ENCODE data around the gene GDPD5. TPM values are rescaled to one million over a fixed set of nuclear protein-coding genes. Genes with fewer than 3 reads are reported as not detected.
A peak's percentile ranks its signal among the peaks of the same experiment; 100 is the strongest.

The GDPD5 gene
- total and polyA plus RNA-seq, 9 of the 15 experiments (the other 6 are each of a cell fraction or from before 2014, with no cell fraction given): 0.32 to 27.3 (median 8.0) TPM

GRCh38 chr11:75554258-75555022, 28.7 kb upstream of the GDPD5 start (continued):
- TF ChIP-seq TOE1 (IDR thresholded peaks at IDR 0.05; ENCODE audit: borderline replicate concordance) (no peak), TOE1 (CRISPR knock-in tag; IDR thresholded peaks at IDR 0.05; ENCODE audit: borderline replicate concordance, low read depth) (no peak), PML (IDR thresholded peaks at IDR 0.05; ENCODE audit: low read length) (no peak), ARID3A (IDR thresholded peaks at IDR 0.05; ENCODE audit: borderline replicate concordance, low read depth, low read length) (no peak; the same call in 1 of the 2 replicates), HNRNPLL (IDR thresholded peaks at IDR 0.05; ENCODE audit: low read depth, low read length, poor library complexity, severe bottlenecking) (no peak), NFIC (IDR thresholded peaks at IDR 0.05) (peak; percentile 97), KLF10 (CRISPR knock-in tag; IDR thresholded peaks at IDR 0.05) (no peak), NRF1 (conservative IDR thresholded peaks at IDR 0.05 in 1 of 2, IDR thresholded peaks at IDR 0.05 in 1 of 2) (peak; percentile 77 to 82), DPF2 (IDR thresholded peaks at IDR 0.05) (peak; percentile 21; the same call in 1 of the 2 replicates), HINFP (tag; conservative IDR thresholded peaks at IDR 0.05; ENCODE audit: low read depth) (no peak), GMEB1 (CRISPR knock-in tag; IDR thresholded peaks at IDR 0.05) (no peak), SUPT5H (IDR thresholded peaks at IDR 0.05) (no peak), NR4A1 (CRISPR knock-in tag; IDR thresholded peaks at IDR 0.05) (no peak), NR4A1 (tag; IDR thresholded peaks at IDR 0.05) (peak; percentile 82), EWSR1 (IDR thresholded peaks at IDR 0.05; ENCODE audit: borderline replicate concordance, low read depth, partially characterized antibody) (no peak), ADNP (tag; IDR thresholded peaks at IDR 0.05) (no peak), PBX2 (CRISPR knock-in tag; IDR thresholded peaks at IDR 0.05; ENCODE audit: low read depth) (no peak), PBX2 (tag; conservative IDR thresholded peaks at IDR 0.05; ENCODE audit: low read depth) (no peak), NR2F6 (CRISPR knock-in tag; IDR thresholded peaks at IDR 0.05) (no peak), RAD51 (IDR thresholded peaks at IDR 0.05; ENCODE audit: borderline replicate concordance, low read depth) (no peak)
